SK-N-SH (cell line): Measurements from ENCODE around the gene TFG. TPM values are rescaled to one million over a fixed set of nuclear protein-coding genes. Genes with fewer than 3 reads are reported as not detected.
"Not testable (repeated sequence)": the region's sequence is repeated elsewhere in the genome, so short reads cannot be mapped to it uniquely, and the experiment has no call there.

Experiments used
- CTCF ChIA-PET: fragments of 300-600, 350-600 bp; formaldehyde crosslinking; extraction: SDS; loops from one replicate; lab custom pipeline; 2021; lab: Yijun Ruan, JAX
- POLR2A ChIA-PET: fragments of 350-600 bp; sonication (Branson Sonifier 250); formaldehyde crosslinking; extraction: SDS; loops from one replicate; lab custom pipeline; 2020; ENCODE audit warnings: antibody characterized with exemption, inconsistent platforms; lab: Yijun Ruan, JAX
- DNase-seq: peaks from one replicate; pipeline ENCODE4 v3.0.0; 2012
- H2AFZ ChIP-seq: fragments of 200-600 bp; sonication (generic); 2 replicates; pipeline ENCODE4 v1.8.1; 2016; ENCODE audit warnings: antibody characterized with exemption, mild to moderate bottlenecking, low read depth
- H3F3A ChIP-seq: fragments of 200-600 bp; sonication (generic); replicated peaks from 2 replicates; pipeline ENCODE3; 2016; ENCODE audit warnings: antibody characterized with exemption, mild to moderate bottlenecking; ENCODE audit not compliant: insufficient read depth
- H3K27ac ChIP-seq, 2 experiments: fragments of 200-500 bp in 1 of 2; fragments of 200-600 bp in 1 of 2; sonication (Bioruptor generic) in 1 of 2; sonication (generic), shearing (Covaris generic) in 1 of 2; 2 replicates each; pipeline versions ENCODE4 v1.5.1 to v1.6.1; 2014 to 2016; ENCODE audit warnings: low read depth in 2 of 2, inconsistent platforms in 1 of 2, low read length in 1 of 2, mild to moderate bottlenecking in 1 of 2, mixed read lengths in 1 of 2
- H3K27me3 ChIP-seq: fragments of 200-600 bp; sonication (generic), shearing (Covaris generic); 2 replicates; pipeline ENCODE4 v1.6.1; 2016; ENCODE audit warnings: mixed run types; ENCODE audit not compliant: insufficient read depth
- H3K36me3 ChIP-seq, 2 experiments: fragments of 200-500 bp in 1 of 2; fragments of 200-600 bp in 1 of 2; sonication (Bioruptor generic) in 1 of 2; sonication (generic) in 1 of 2; replicated peaks in 1 of 2; 2 replicates each; pipeline versions ENCODE3 to v1.5.1; 2014 to 2016; ENCODE audit warnings: low read length in 1 of 2, mild to moderate bottlenecking in 1 of 2; ENCODE audit not compliant: insufficient read depth in 2 of 2, control insufficient read depth in 1 of 2
- H3K4me1 ChIP-seq, 2 experiments: fragments of 200-500 bp in 1 of 2; fragments of 200-600 bp in 1 of 2; sonication (Bioruptor generic) in 1 of 2; sonication (generic), shearing (Covaris generic) in 1 of 2; 2 replicates each; pipeline versions ENCODE4 v1.5.1 to v1.6.1; 2014 to 2016; ENCODE audit warnings: low read depth in 1 of 2, low read length in 1 of 2, mixed run types in 1 of 2; ENCODE audit not compliant: insufficient read depth in 2 of 2, control insufficient read depth in 1 of 2
- H3K4me2 ChIP-seq: fragments of 200-600 bp; sonication (generic), shearing (Covaris generic); 2 replicates; pipeline ENCODE4 v1.6.1; 2017; ENCODE audit warnings: mixed run types
- H3K4me3 ChIP-seq, 2 experiments: fragments of 200-500 bp in 1 of 2; fragments of 200-600 bp in 1 of 2; sonication (Bioruptor generic) in 1 of 2; sonication (generic), shearing (Covaris generic) in 1 of 2; 2 replicates each; pipeline versions ENCODE4 v1.5.1 to v1.8.1; 2014 to 2016; ENCODE audit warnings: low read depth in 2 of 2, inconsistent platforms in 1 of 2, low read length in 1 of 2, mild to moderate bottlenecking in 1 of 2, mixed read lengths in 1 of 2, moderate library complexity in 1 of 2
- H3K79me2 ChIP-seq: fragments of 200-600 bp; sonication (generic); 2 replicates; pipeline ENCODE4 v1.8.1; 2017; ENCODE audit warnings: mild to moderate bottlenecking; ENCODE audit not compliant: insufficient read depth
- H3K9ac ChIP-seq: fragments of 200-600 bp; sonication (generic); 2 replicates; pipeline ENCODE4 v1.6.1; 2017; ENCODE audit warnings: mixed run types
- H3K9me2 ChIP-seq: fragments of 200-600 bp; sonication (generic); 2 replicates; pipeline ENCODE4 v1.6.1; 2017; ENCODE audit warnings: mixed run types
- H3K9me3 ChIP-seq: fragments of 200-600 bp; sonication (generic); 2 replicates; pipeline ENCODE4 v1.6.1; 2017; ENCODE audit warnings: mixed run types, mild to moderate bottlenecking, moderate library complexity
- H4K20me1 ChIP-seq: fragments of 200-600 bp; sonication (generic); 2 replicates; pipeline ENCODE4 v1.6.1; 2017; ENCODE audit warnings: mild to moderate bottlenecking, mixed run types; ENCODE audit not compliant: insufficient read depth
- CTCF ChIP-seq: fragments of 200-600 bp; sonication (generic); IDR thresholded peaks from 2 replicates; pipeline ENCODE4 v1.6.1; 2017; ENCODE audit warnings: antibody characterized with exemption, mild to moderate bottlenecking, moderate library complexity
- FOSL2 ChIP-seq: IDR thresholded peaks from 2 replicates; pipeline ENCODE4 v1.4.0; 2012; ENCODE audit warnings: low read depth, mild to moderate bottlenecking, moderate library complexity, borderline replicate concordance
- FOXM1 ChIP-seq: IDR thresholded peaks from 2 replicates; pipeline ENCODE4 v1.4.0; 2012; ENCODE audit warnings: low read depth, mild to moderate bottlenecking
- GABPA ChIP-seq: IDR thresholded peaks from 2 replicates; pipeline ENCODE4 v1.4.0; 2012; ENCODE audit warnings: low read depth, mild to moderate bottlenecking
- JUND ChIP-seq: IDR thresholded peaks from 2 replicates; pipeline ENCODE4 v1.4.0; 2012
- MAX ChIP-seq: IDR thresholded peaks from 2 replicates; pipeline ENCODE4 v1.4.0; 2012; ENCODE audit warnings: low read depth
- MXI1 ChIP-seq: IDR thresholded peaks from 2 replicates; pipeline ENCODE4 v1.6.1; 2012; ENCODE audit warnings: mild to moderate bottlenecking, low read depth, low read length, improper control_type of control experiment
- RXRA ChIP-seq: IDR thresholded peaks from 2 replicates; pipeline ENCODE4 v1.4.0; 2012; ENCODE audit warnings: low read depth, mild to moderate bottlenecking, borderline replicate concordance
- SIN3A ChIP-seq: IDR thresholded peaks from 2 replicates; pipeline ENCODE4 v1.6.1; 2012; ENCODE audit warnings: low read depth, mild to moderate bottlenecking, low read length, moderate library complexity, borderline replicate concordance
- SMC3 ChIP-seq: IDR thresholded peaks from 2 replicates; pipeline ENCODE4 v1.6.1; 2012; ENCODE audit warnings: low read depth, low read length, improper control_type of control experiment
- YY1 ChIP-seq: IDR thresholded peaks from 2 replicates; pipeline ENCODE4 v1.4.0; 2012; ENCODE audit warnings: low read depth, mild to moderate bottlenecking
- WGBS: methylation state at CpG from one replicate; pipeline ENCODE4 v1.1.6; 2017; ENCODE audit warnings: low lambda C conversion rate; 5-methylcytosine and 5-hydroxymethylcytosine counted together
- polyA plus RNA-seq, 3 experiments: library from polyadenylated mRNA; depleted of rRNA; stranded (reverse); fragments of >200 nt; gene quantifications; 2 replicates each; pipeline ENCODE4 v1.2.3, GENCODE V29; 2012

TFG gene
- polyA plus RNA-seq, 1 of the 3 experiments (the other 2 are of a cell fraction) = 83.1 TPM

GRCh38 chr3:100670995-100671394 lies 38.3 kb upstream of the TFG start:
- DNase-seq, H3K27me3 ChIP-seq, H3K9ac ChIP-seq, H3K9me2 ChIP-seq, H3K4me1 ChIP-seq, H3K4me2 ChIP-seq, H3K4me3 ChIP-seq, CTCF ChIA-PET, POLR2A ChIA-PET, H3K9me3 ChIP-seq, H3K79me2 ChIP-seq, H3K27ac ChIP-seq, H2AFZ ChIP-seq, H3F3A ChIP-seq, H3K36me3 ChIP-seq, H4K20me1 ChIP-seq: not testable (repeated sequence)
- 54% methylated on average over 2 of the region's 2 CpGs for WGBS

GRCh38 chr3:100681496-100681895 lies 27.8 kb upstream of the TFG start:
- Histone ChIP-seq H3K9me3 (no peaks in the 10 kb centered on the region), H4K20me1 (no peaks in the 10 kb centered on the region), H3K27ac (no peak overlapping the region), H3K9ac (no peak overlapping the region), H3K27me3 (no peaks in the 10 kb centered on the region), H3K4me1 (no peaks in the 10 kb centered on the region), H3K4me3 (no peak overlapping the region), H3K79me2 (no peaks in the 10 kb centered on the region), H3F3A (no peaks in the 10 kb centered on the region), H3K4me2 (no peak overlapping the region), H3K36me3 (no peaks in the 10 kb centered on the region), H3K9me2 (no peaks in the 10 kb centered on the region)
- POLR2A ChIA-PET = no interaction called here
- WGBS = 71% methylated on average over 1 of the region's 1 CpG
- DNase-seq = no peak
- TF ChIP-seq YY1 = no peak
- TF ChIP-seq FOSL2 = no peak
- no peak for TF ChIP-seq FOXM1
- TF ChIP-seq JUND = no peak
- TF ChIP-seq MAX = no peak
- TF ChIP-seq GABPA = no peak
- TF ChIP-seq, all 33 proteins: peak for 0
- CTCF ChIA-PET = no interaction called here
- no peak overlapping the region for H2AFZ ChIP-seq

DNA sequence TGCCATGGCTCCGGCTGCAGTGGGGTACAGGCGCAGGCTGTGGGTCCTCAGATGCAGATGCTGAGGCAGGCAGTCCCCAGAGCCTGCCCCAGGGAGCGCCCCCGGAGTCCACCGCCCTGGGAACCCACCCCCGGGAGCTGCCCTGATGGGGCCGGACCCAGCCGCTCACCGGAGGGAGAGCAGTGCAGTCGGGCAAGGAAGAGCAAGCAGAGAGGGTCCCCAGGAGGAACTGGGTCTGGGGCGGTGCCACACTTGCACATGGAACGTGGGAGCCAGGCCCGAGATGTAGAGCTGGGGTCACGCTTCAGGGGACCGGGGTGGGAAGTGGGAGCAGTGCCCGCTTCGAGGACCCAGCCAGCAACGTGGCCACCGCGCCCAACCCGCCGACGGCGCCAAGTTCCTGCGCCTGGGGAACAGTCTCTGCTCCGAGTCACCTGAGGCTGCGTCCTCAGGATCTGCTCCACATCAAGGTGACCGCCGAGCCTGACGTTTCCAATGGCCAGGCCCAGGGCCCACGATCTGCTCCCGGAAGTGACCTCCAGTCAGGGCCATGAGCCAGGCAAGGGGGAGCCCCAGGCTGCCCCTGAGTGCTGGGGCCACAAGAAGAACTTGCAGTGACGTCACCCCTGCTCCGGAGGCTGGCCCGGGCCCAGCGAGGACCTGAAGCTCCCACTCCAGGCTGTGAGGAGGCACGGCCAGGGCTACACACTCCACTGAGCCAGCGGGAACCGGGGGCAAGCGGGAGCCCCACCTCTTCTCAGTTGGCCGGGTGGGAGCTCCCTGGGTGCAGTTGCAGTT lies 27.0 kb upstream of the TFG start:
- DNase-seq = peak; percentile 9
- Histone ChIP-seq H3K4me3 (no peak overlapping the region), H3K9me2 (no peaks in the 10 kb centered on the region), H3K4me2 (no peak overlapping the region)
- CTCF ChIA-PET = interaction anchor here (0.7 kb wide), 1 partner anchor 220 kb away, joined by 3 read pairs; no protein-coding TSS in a partner anchor
- TF ChIP-seq SMC3 = no peak
- TF ChIP-seq CTCF = no peak
- TF ChIP-seq RXRA = no peak
- TF ChIP-seq GABPA = no peak
- no peak for TF ChIP-seq YY1
- TF ChIP-seq MXI1 = no peak
- TF ChIP-seq SIN3A = no peak
- no peak for TF ChIP-seq FOXM1
- TF ChIP-seq JUND = no peak
- TF ChIP-seq, all 33 proteins: peak for 0
- H3K9me3 ChIP-seq = no peaks in the 10 kb centered on the region
- no peak overlapping the region for H3K27ac ChIP-seq
- POLR2A ChIA-PET = no interaction called here
- no peaks in the 10 kb centered on the region for H3K27me3 ChIP-seq
- H3K9ac ChIP-seq = no peak overlapping the region
- H2AFZ ChIP-seq = no peak overlapping the region
- H3F3A ChIP-seq = no peaks in the 10 kb centered on the region
- no peaks in the 10 kb centered on the region for H3K4me1 ChIP-seq
- H3K36me3 ChIP-seq = no peaks in the 10 kb centered on the region
- no peaks in the 10 kb centered on the region for H4K20me1 ChIP-seq
- no peaks in the 10 kb centered on the region for H3K79me2 ChIP-seq
- WGBS = 78% methylated on average over 14 of the region's 41 CpGs
